ENCODE results near the gene RNF223. TPM values are rescaled to one million over a fixed set of nuclear protein-coding genes. Genes with fewer than 3 reads are reported as not detected.

The RNF223 gene
- total and polyA plus RNA-seq, 2 of the 13 experiments (the other 11 are each of a cell fraction or from before 2014, with no cell fraction given), result 0.03 TPM; not detected in 1

GRCh38 chr1:1115786-1116700, 41.9 kb upstream of the RNF223 start, which contains the start of gene C1orf159 (continued):
- TF ChIP-seq, protein P1, sequence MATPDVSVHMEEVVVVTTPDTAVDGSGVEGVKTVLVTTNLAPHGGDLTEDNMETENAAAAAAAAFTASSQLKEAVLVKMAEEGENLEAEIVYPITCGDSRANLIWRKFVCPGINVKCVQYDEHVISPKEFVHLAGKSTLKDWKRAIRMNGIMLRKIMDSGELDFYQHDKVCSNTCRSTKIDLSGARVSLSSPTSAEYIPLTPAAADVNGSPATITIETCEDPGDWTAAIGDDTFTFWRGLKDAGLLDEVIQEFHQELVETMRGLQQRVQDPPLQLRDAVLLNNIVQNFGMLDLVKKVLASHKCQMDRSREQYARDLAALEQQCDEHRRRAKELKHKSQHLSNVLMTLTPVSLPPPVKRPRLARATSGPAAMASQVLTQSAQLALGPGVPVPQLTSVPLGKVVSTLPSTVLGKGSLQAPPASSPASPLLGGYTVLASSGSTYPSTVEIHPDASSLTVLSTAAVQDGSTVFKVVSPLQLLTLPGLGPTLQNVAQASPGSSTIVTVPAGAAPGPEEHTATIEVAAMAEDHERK (CRISPR knock-in tag; IDR thresholded peaks at IDR 0.05; ENCODE audit: low read depth), result peak; percentile 84
- TF ChIP-seq HNF4A (CRISPR knock-in tag; IDR thresholded peaks at IDR 0.05) (no peak), SP140L (CRISPR knock-in tag; IDR thresholded peaks at IDR 0.05; ENCODE audit: borderline replicate concordance) (no peak), MXD4 (CRISPR knock-in tag; IDR thresholded peaks at IDR 0.05) (peak; percentile 59), ZNF710 (CRISPR knock-in tag; IDR thresholded peaks at IDR 0.05; ENCODE audit: borderline replicate concordance) (no peak), ZNF749 (CRISPR knock-in tag; IDR thresholded peaks at IDR 0.05; ENCODE audit: borderline replicate concordance) (no peak), RCOR2 (CRISPR knock-in tag; IDR thresholded peaks at IDR 0.05) (no peak), MED13 (CRISPR knock-in tag; IDR thresholded peaks at IDR 0.05) (no peak), SMAD9 (CRISPR knock-in tag; IDR thresholded peaks at IDR 0.05) (no peak), SMAD3 (CRISPR knock-in tag; IDR thresholded peaks at IDR 0.05) (no peak), ZNF672 (CRISPR knock-in tag; IDR thresholded peaks at IDR 0.05) (no peak), MBNL3 (CRISPR knock-in tag; conservative IDR thresholded peaks at IDR 0.05) (no peak), ZZZ3 (CRISPR knock-in tag; IDR thresholded peaks at IDR 0.05; ENCODE audit: borderline replicate concordance) (no peak), ZNF484 (CRISPR knock-in tag; IDR thresholded peaks at IDR 0.05; ENCODE audit: borderline replicate concordance, low read depth) (no peak), CCAR2 (optimal IDR thresholded peaks at IDR 0.05; ENCODE audit: low read depth, low read length) (no peak), CREB3 (CRISPR knock-in tag; IDR thresholded peaks at IDR 0.05) (no peak), LCORL (IDR thresholded peaks at IDR 0.05) (no peak), LCORL (CRISPR knock-in tag; IDR thresholded peaks at IDR 0.05) (no peak), ZFP36 (IDR thresholded peaks at IDR 0.05; ENCODE audit: borderline replicate concordance, low read depth, low read length, partially characterized antibody) (no peak), ZNF740 (CRISPR knock-in tag; IDR thresholded peaks at IDR 0.05) (no peak), CBX1 (IDR thresholded peaks at IDR 0.05; ENCODE audit: low read depth) (no peak), CCDC6 (CRISPR knock-in tag; IDR thresholded peaks at IDR 0.05) (no peak; the same call in 1 of the 2 replicates)
- TF ChIP-seq, protein P2, sequence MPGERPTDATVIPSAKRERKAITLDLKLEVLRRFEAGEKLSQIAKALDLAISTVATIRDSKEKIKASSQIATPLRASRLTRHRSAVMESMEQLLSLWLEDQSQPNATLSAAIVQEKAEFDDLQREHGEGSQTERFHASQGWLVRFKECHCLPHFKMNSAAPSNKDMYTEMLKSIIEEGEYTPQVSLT (CRISPR knock-in tag; IDR thresholded peaks at IDR 0.05; ENCODE audit: borderline replicate concordance, low read depth), result no peak
- TF ChIP-seq, protein P3, sequence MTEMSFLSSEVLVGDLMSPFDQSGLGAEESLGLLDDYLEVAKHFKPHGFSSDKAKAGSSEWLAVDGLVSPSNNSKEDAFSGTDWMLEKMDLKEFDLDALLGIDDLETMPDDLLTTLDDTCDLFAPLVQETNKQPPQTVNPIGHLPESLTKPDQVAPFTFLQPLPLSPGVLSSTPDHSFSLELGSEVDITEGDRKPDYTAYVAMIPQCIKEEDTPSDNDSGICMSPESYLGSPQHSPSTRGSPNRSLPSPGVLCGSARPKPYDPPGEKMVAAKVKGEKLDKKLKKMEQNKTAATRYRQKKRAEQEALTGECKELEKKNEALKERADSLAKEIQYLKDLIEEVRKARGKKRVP (CRISPR knock-in tag; IDR thresholded peaks at IDR 0.05), result no peak

All from HepG2 (cell line).